WTC11 (cell line): ENCODE data around the gene ZNF37A. TPM values are rescaled to one million over a fixed set of nuclear protein-coding genes. Genes with fewer than 3 reads are reported as not detected.

Experiments used
- ATAC-seq: fragments of 200-7000 bp; cut with Tn5 transposase; 2 replicates; pipeline ENCODE4 v1.10.0; 2021; ENCODE audit warnings: mild to moderate bottlenecking, moderate library complexity
- CTCF ChIA-PET: fragments of 300-600 bp; sonication (Branson Sonifier 250); formaldehyde crosslinking; loops from one replicate; lab custom pipeline; 2021; ENCODE audit warnings: antibody characterized with exemption; lab: Charles Lee
- POLR2A ChIA-PET: fragments of 350-600 bp; sonication (Branson Sonifier 250); formaldehyde crosslinking; loops from one replicate; lab custom pipeline; 2021; ENCODE audit warnings: antibody characterized with exemption; lab: Charles Lee
- DNase-seq: peaks from one replicate; pipeline ENCODE4 v3.0.0; 2021; ENCODE audit warnings: low spot score
- H3K27ac Mint-ChIP-seq: 2 replicates; pipeline ENCODE4 v1.8.0; 2021; ENCODE audit warnings: mixed read lengths
- H3K27me3 Mint-ChIP-seq: 2 replicates; pipeline ENCODE4 v1.8.0; 2021; ENCODE audit warnings: low read depth, mild to moderate bottlenecking, moderate library complexity, mixed read lengths
- H3K36me3 Mint-ChIP-seq: 2 replicates; pipeline ENCODE4 v1.8.0; 2021; ENCODE audit warnings: mixed read lengths
- H3K4me1 Mint-ChIP-seq: 2 replicates; pipeline ENCODE4 v1.8.0; 2022; ENCODE audit warnings: mixed read lengths
- H3K4me3 Mint-ChIP-seq: 2 replicates; pipeline ENCODE4 v1.8.0; 2021; ENCODE audit warnings: mild to moderate bottlenecking, moderate library complexity, mixed read lengths
- H3K9me3 Mint-ChIP-seq: 2 replicates; pipeline ENCODE4 v1.8.0; 2021; ENCODE audit warnings: mixed read lengths
- ATF1 ChIP-seq: sonication (generic); formaldehyde crosslinking; IDR thresholded peaks from 2 replicates; pipeline ENCODE4 v1.8.1; 2023; ENCODE audit warnings: mild to moderate bottlenecking, moderate library complexity, missing genetic modification reagents
- EMX1 ChIP-seq: fragments of 250-450 bp; sonication (Bioruptor Pico); IDR thresholded peaks from 2 replicates; pipeline ENCODE4 v1.8.0; 2021; ENCODE audit warnings: mild to moderate bottlenecking
- ESRRA ChIP-seq: sonication (generic); formaldehyde crosslinking; IDR thresholded peaks from 2 replicates; pipeline ENCODE4 v1.8.1; 2022; ENCODE audit warnings: mild to moderate bottlenecking, missing genetic modification reagents, borderline replicate concordance
- ETV6 ChIP-seq: sonication (generic); formaldehyde crosslinking; IDR thresholded peaks from 2 replicates; pipeline ENCODE4 v1.8.1; 2022; ENCODE audit warnings: mild to moderate bottlenecking, missing genetic modification reagents
- FOXJ3 ChIP-seq: sonication (generic); formaldehyde crosslinking; IDR thresholded peaks from 2 replicates; pipeline ENCODE4 v1.9.0; 2021; ENCODE audit warnings: missing genetic modification reagents, mild to moderate bottlenecking, borderline replicate concordance
- FOXK1 ChIP-seq: sonication (generic); formaldehyde crosslinking; IDR thresholded peaks from 2 replicates; pipeline ENCODE4 v1.8.0; 2022; ENCODE audit warnings: mild to moderate bottlenecking, moderate library complexity, missing genetic modification reagents
- GABPB1 ChIP-seq: sonication (generic); formaldehyde crosslinking; IDR thresholded peaks from 2 replicates; pipeline ENCODE4 v1.8.1; 2023; ENCODE audit warnings: mild to moderate bottlenecking, missing genetic modification reagents
- HMGA2 ChIP-seq: fragments of 250-450 bp; sonication (Bioruptor Pico); IDR thresholded peaks from 2 replicates; pipeline ENCODE4 v1.4.0; 2021; ENCODE audit warnings: mild to moderate bottlenecking, moderate library complexity
- IRF1 ChIP-seq: sonication (generic); formaldehyde crosslinking; IDR thresholded peaks from 2 replicates; pipeline ENCODE4 v1.8.0; 2023; ENCODE audit warnings: missing genetic modification reagents
- JAZF1 ChIP-seq: fragments of 250-450 bp; sonication (Bioruptor Pico); IDR thresholded peaks from 2 replicates; pipeline ENCODE4 v1.9.0; 2021; ENCODE audit warnings: moderate library complexity, mild to moderate bottlenecking, inconsistent platforms
- MXD4 ChIP-seq: fragments of 250-450 bp; sonication (Bioruptor Pico); IDR thresholded peaks from 2 replicates; pipeline ENCODE4 v1.8.0; 2021; ENCODE audit warnings: mild to moderate bottlenecking, moderate library complexity, borderline replicate concordance
- MYBL2 ChIP-seq: sonication (generic); formaldehyde crosslinking; IDR thresholded peaks from 2 replicates; pipeline ENCODE4 v1.8.1; 2023; ENCODE audit warnings: mild to moderate bottlenecking, moderate library complexity, missing genetic modification reagents
- NFATC4 ChIP-seq: fragments of 250-450 bp; sonication (Bioruptor Pico); IDR thresholded peaks from 2 replicates; pipeline ENCODE4 v1.9.0; 2021; ENCODE audit warnings: mild to moderate bottlenecking
- OVOL2 ChIP-seq: fragments of 250-450 bp; sonication (Bioruptor Pico); IDR thresholded peaks from 2 replicates; pipeline ENCODE4 v1.9.0; 2021; ENCODE audit warnings: mild to moderate bottlenecking, borderline replicate concordance
- RORB ChIP-seq: fragments of 250-450 bp; sonication (Bioruptor Pico); IDR thresholded peaks from 2 replicates; pipeline ENCODE4 v1.9.0; 2021; ENCODE audit warnings: mild to moderate bottlenecking
- SMAD3 ChIP-seq: sonication (generic); formaldehyde crosslinking; IDR thresholded peaks from 2 replicates; pipeline ENCODE4 v1.8.0; 2022; ENCODE audit warnings: missing genetic modification reagents, mild to moderate bottlenecking, borderline replicate concordance
- SOX15 ChIP-seq: fragments of 250-450 bp; sonication (Bioruptor Pico); IDR thresholded peaks from 2 replicates; pipeline ENCODE4 v1.9.0; 2021; ENCODE audit warnings: mild to moderate bottlenecking
- TEAD1 ChIP-seq: sonication (generic); formaldehyde crosslinking; IDR thresholded peaks from 2 replicates; pipeline ENCODE4 v1.8.0; 2022; ENCODE audit warnings: mild to moderate bottlenecking, missing genetic modification reagents
- ZBTB21 ChIP-seq: sonication (generic); formaldehyde crosslinking; IDR thresholded peaks from 2 replicates; pipeline ENCODE4 v1.8.1; 2023; ENCODE audit warnings: mild to moderate bottlenecking, missing genetic modification reagents, borderline replicate concordance
- ZNF138 ChIP-seq: sonication (generic); formaldehyde crosslinking; conservative IDR thresholded peaks from 2 replicates; pipeline ENCODE4 v1.8.1; 2022; ENCODE audit warnings: mild to moderate bottlenecking, moderate library complexity, missing genetic modification reagents
- ZNF281 ChIP-seq: sonication (generic); formaldehyde crosslinking; IDR thresholded peaks from 2 replicates; pipeline ENCODE4 v1.8.0; 2023; ENCODE audit warnings: mild to moderate bottlenecking, missing genetic modification reagents
- ZNF317 ChIP-seq: sonication (generic); formaldehyde crosslinking; IDR thresholded peaks from 2 replicates; pipeline ENCODE4 v1.8.1; 2023; ENCODE audit warnings: low read depth, mild to moderate bottlenecking, moderate library complexity, missing genetic modification reagents, borderline replicate concordance
- ZNF423 ChIP-seq: fragments of 250-450 bp; sonication (Bioruptor Pico); IDR thresholded peaks from 2 replicates; pipeline ENCODE4 v2.1.2; 2022; ENCODE audit warnings: mild to moderate bottlenecking, moderate library complexity
- ZNF671 ChIP-seq: fragments of 250-450 bp; sonication (Bioruptor Pico); IDR thresholded peaks from 2 replicates; pipeline ENCODE4 v1.8.0; 2021; ENCODE audit warnings: mild to moderate bottlenecking
- total RNA-seq: library from RNA; stranded (reverse); gene quantifications from 3 replicates; pipeline ENCODE4 v1.2.3, GENCODE V29; 2021
- TF ChIP-seq, protein P1 (sequence below): sonication (generic); formaldehyde crosslinking; IDR thresholded peaks from 2 replicates; pipeline ENCODE4 v1.8.0; 2022; ENCODE audit warnings: missing genetic modification reagents
- TF ChIP-seq, protein P2 (sequence below): sonication (generic); formaldehyde crosslinking; IDR thresholded peaks from 2 replicates; pipeline ENCODE4 v1.8.1; 2022; ENCODE audit warnings: low read depth, mild to moderate bottlenecking, moderate library complexity, missing genetic modification reagents, borderline replicate concordance
- TF ChIP-seq, protein P3 (sequence below): sonication (generic); formaldehyde crosslinking; IDR thresholded peaks from 2 replicates; pipeline ENCODE4 v1.8.1; 2022; ENCODE audit warnings: low read depth, missing genetic modification reagents, borderline replicate concordance
- TF ChIP-seq, protein P4 (sequence below): sonication (generic); formaldehyde crosslinking; IDR thresholded peaks from 2 replicates; pipeline ENCODE4 v1.8.1; 2023; ENCODE audit warnings: mild to moderate bottlenecking, moderate library complexity, missing genetic modification reagents

ZNF37A gene
- total RNA-seq, 1 experiment from 2014 or later: 8.8 TPM

DNA sequence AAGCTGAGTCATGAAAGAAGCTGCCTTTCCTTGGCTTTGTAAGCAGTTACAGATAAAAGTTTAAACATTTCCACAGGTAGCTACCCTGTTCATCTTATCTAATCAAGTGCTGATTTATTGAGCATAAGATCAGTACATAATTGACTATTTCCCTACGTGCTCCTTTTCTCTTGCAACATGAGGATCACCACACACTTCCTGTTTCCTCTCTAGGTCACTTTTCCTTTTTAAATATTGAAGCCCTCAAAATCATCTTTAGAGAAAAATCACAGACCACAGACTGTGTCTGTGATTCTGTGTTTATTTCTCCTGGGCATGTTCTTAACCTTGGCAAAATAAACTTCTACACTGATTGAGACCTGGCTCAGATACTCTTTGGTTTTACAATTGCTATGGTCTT is 69.5 kb downstream of the ZNF37A start:
- Mint-ChIP-seq H3K4me3 (no peak overlapping the region), H3K27me3 (peaks cover 4% of the 10 kb centered on the region), H3K36me3 (peaks cover 70% of the 10 kb centered on the region), H3K4me1 (no peaks in the 10 kb centered on the region), H3K27ac (no peak overlapping the region), H3K9me3 (peaks cover 80% of the 10 kb centered on the region)
- ATAC-seq (no peak), DNase-seq (no peak)
- no peak for TF ChIP-seq EMX1
- no peak for TF ChIP-seq ESRRA (CRISPR knock-in tag)
- no peak for TF ChIP-seq SOX15 (CRISPR knock-in tag)
- TF ChIP-seq ZNF423 (CRISPR knock-in tag): no peak
- TF ChIP-seq FOXK1: no peak
- TF ChIP-seq IRF1: no peak
- TF ChIP-seq MXD4 (CRISPR knock-in tag): no peak
- no peak for TF ChIP-seq ZNF138 (CRISPR knock-in tag)
- TF ChIP-seq ZNF671 (CRISPR knock-in tag): no peak
- TF ChIP-seq, protein P1, sequence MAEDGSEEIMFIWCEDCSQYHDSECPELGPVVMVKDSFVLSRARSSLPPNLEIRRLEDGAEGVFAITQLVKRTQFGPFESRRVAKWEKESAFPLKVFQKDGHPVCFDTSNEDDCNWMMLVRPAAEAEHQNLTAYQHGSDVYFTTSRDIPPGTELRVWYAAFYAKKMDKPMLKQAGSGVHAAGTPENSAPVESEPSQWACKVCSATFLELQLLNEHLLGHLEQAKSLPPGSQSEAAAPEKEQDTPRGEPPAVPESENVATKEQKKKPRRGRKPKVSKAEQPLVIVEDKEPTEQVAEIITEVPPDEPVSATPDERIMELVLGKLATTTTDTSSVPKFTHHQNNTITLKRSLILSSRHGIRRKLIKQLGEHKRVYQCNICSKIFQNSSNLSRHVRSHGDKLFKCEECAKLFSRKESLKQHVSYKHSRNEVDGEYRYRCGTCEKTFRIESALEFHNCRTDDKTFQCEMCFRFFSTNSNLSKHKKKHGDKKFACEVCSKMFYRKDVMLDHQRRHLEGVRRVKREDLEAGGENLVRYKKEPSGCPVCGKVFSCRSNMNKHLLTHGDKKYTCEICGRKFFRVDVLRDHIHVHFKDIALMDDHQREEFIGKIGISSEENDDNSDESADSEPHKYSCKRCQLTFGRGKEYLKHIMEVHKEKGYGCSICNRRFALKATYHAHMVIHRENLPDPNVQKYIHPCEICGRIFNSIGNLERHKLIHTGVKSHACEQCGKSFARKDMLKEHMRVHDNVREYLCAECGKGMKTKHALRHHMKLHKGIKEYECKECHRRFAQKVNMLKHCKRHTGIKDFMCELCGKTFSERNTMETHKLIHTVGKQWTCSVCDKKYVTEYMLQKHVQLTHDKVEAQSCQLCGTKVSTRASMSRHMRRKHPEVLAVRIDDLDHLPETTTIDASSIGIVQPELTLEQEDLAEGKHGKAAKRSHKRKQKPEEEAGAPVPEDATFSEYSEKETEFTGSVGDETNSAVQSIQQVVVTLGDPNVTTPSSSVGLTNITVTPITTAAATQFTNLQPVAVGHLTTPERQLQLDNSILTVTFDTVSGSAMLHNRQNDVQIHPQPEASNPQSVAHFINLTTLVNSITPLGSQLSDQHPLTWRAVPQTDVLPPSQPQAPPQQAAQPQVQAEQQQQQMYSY (CRISPR knock-in tag): no peak
- TF ChIP-seq ATF1 (CRISPR knock-in tag): no peak
- no peak for TF ChIP-seq JAZF1
- TF ChIP-seq, protein P2, sequence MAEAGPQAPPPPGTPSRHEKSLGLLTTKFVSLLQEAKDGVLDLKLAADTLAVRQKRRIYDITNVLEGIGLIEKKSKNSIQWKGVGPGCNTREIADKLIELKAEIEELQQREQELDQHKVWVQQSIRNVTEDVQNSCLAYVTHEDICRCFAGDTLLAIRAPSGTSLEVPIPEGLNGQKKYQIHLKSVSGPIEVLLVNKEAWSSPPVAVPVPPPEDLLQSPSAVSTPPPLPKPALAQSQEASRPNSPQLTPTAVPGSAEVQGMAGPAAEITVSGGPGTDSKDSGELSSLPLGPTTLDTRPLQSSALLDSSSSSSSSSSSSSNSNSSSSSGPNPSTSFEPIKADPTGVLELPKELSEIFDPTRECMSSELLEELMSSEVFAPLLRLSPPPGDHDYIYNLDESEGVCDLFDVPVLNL: no peak
- TF ChIP-seq ZNF281 (CRISPR knock-in tag): no peak
- no peak for TF ChIP-seq OVOL2 (CRISPR knock-in tag)
- TF ChIP-seq ZNF317 (CRISPR knock-in tag): no peak
- no peak for TF ChIP-seq TEAD1 (CRISPR knock-in tag)
- CTCF ChIA-PET: no interaction called here
- POLR2A ChIA-PET: no interaction called here

GRCh38 chr10:38174336-38174735 is 80.2 kb downstream of the ZNF37A start:
- no peak overlapping the region for H3K27ac Mint-ChIP-seq
- DNase-seq: no peak
- H3K9me3 Mint-ChIP-seq: peaks cover 81% of the 10 kb centered on the region
- no peaks in the 10 kb centered on the region; the same call in none of the 2 replicates for H3K27me3 Mint-ChIP-seq
- no peaks in the 10 kb centered on the region for H3K4me1 Mint-ChIP-seq
- ATAC-seq: no peak
- H3K36me3 Mint-ChIP-seq: peaks cover 69% of the 10 kb centered on the region
- TF ChIP-seq RORB (CRISPR knock-in tag) (no peak), FOXJ3 (CRISPR knock-in tag) (no peak), GABPB1 (no peak), MYBL2 (no peak), HMGA2 (no peak), ZNF317 (CRISPR knock-in tag) (no peak), SMAD3 (CRISPR knock-in tag) (no peak), ZBTB21 (no peak), ETV6 (CRISPR knock-in tag) (no peak), NFATC4 (CRISPR knock-in tag) (no peak)
- TF ChIP-seq, protein P3, sequence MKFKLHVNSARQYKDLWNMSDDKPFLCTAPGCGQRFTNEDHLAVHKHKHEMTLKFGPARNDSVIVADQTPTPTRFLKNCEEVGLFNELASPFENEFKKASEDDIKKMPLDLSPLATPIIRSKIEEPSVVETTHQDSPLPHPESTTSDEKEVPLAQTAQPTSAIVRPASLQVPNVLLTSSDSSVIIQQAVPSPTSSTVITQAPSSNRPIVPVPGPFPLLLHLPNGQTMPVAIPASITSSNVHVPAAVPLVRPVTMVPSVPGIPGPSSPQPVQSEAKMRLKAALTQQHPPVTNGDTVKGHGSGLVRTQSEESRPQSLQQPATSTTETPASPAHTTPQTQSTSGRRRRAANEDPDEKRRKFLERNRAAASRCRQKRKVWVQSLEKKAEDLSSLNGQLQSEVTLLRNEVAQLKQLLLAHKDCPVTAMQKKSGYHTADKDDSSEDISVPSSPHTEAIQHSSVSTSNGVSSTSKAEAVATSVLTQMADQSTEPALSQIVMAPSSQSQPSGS: no peak
- TF ChIP-seq, protein P4, sequence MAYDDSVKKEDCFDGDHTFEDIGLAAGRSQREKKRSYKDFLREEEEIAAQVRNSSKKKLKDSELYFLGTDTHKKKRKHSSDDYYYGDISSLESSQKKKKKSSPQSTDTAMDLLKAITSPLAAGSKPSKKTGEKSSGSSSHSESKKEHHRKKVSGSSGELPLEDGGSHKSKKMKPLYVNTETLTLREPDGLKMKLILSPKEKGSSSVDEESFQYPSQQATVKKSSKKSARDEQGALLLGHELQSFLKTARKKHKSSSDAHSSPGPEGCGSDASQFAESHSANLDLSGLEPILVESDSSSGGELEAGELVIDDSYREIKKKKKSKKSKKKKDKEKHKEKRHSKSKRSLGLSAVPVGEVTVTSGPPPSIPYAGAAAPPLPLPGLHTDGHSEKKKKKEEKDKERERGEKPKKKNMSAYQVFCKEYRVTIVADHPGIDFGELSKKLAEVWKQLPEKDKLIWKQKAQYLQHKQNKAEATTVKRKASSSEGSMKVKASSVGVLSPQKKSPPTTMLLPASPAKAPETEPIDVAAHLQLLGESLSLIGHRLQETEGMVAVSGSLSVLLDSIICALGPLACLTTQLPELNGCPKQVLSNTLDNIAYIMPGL: no peak
- ChIA-PET CTCF (no interaction called here), POLR2A (no interaction called here)
- no peak overlapping the region for H3K4me3 Mint-ChIP-seq
